A549 (cell line): Measurements from ENCODE around the gene CD9. TPM values are rescaled to one million over a fixed set of nuclear protein-coding genes. Genes with fewer than 3 reads are reported as not detected.
A peak's percentile ranks its signal among the peaks of the same experiment; 100 is the strongest.

ENCODE experiments used
- ATAC-seq, 2 experiments: fragments of 200-7000 bp in 1 of 2; fragments of >200 bp in 1 of 2; cut with Nextera tagmentation in 1 of 2; cut with Tn5 transposase in 1 of 2; 3 replicates each; pipeline versions ENCODE4 v1.8.0 to v1.9.1; 2018 to 2020; ENCODE audit warnings: mild to moderate bottlenecking in 1 of 2, moderate library complexity in 1 of 2
- CTCF ChIA-PET: fragments of 300-600 bp; sonication (Branson Sonifier 250); formaldehyde crosslinking; extraction: SDS; loops from one replicate; lab custom pipeline; 2021; ENCODE audit warnings: antibody characterized with exemption, inconsistent platforms; lab: Yijun Ruan, JAX
- POLR2A ChIA-PET: fragments of 350-600 bp; formaldehyde crosslinking; extraction: SDS; loops from one replicate; lab custom pipeline; 2021; ENCODE audit warnings: antibody characterized with exemption, inconsistent platforms; lab: Yijun Ruan, JAX
- DNase-seq, 2 experiments: peaks; one replicate each; pipeline versions ENCODE4 v3.0.0 to v3.0.0-alpha.2; 2011 to 2016; ENCODE audit warnings: low read depth in 1 of 2, low spot score in 1 of 2
- FAIRE-seq: peaks from 2 replicates; lab custom pipeline; 2011; peaks lifted over from hg19 to GRCh38; lab: Jason Lieb, UNC
- H3K27ac ChIP-seq, 2 experiments: fragments of >200 bp; sonication (Bioruptor Twin); formaldehyde crosslinking; 3 replicates each; pipeline ENCODE4 v1.5.1; 2016 to 2017
- H3K4me1 ChIP-seq: fragments of >200 bp; sonication (Bioruptor Twin); formaldehyde crosslinking; 3 replicates; pipeline ENCODE4 v1.6.1; 2016
- H3K4me2 ChIP-seq: fragments of >200 bp; sonication (Bioruptor Twin); formaldehyde crosslinking; 3 replicates; pipeline ENCODE4 v1.6.1; 2016
- H3K4me3 ChIP-seq: fragments of >200 bp; sonication (Bioruptor Twin); formaldehyde crosslinking; 3 replicates; pipeline ENCODE4 v1.5.1; 2016
- H3K9me3 ChIP-seq: fragments of >200 bp; sonication (Bioruptor Twin); formaldehyde crosslinking; 3 replicates; pipeline ENCODE4 v1.6.1; 2016
- ATOH8 ChIP-seq: fragments of 250-450 bp; sonication (Bioruptor Pico); IDR thresholded peaks from 2 replicates; pipeline ENCODE4 v1.5.0; 2020; ENCODE audit warnings: low read depth, mild to moderate bottlenecking, moderate library complexity
- BHLHE40 ChIP-seq: IDR thresholded peaks from 2 replicates; pipeline ENCODE4 v1.6.1; 2012; ENCODE audit warnings: low read depth, low read length, inconsistent platforms
- CEBPB ChIP-seq, 2 experiments: fragments of >200 bp in 1 of 2; sonication (Bioruptor Twin) in 1 of 2; formaldehyde crosslinking in 1 of 2; IDR thresholded peaks; 2 replicates each; pipeline ENCODE4 v1.6.1; 2012 to 2016
- CHD2 ChIP-seq: fragments of 150-350 bp; IDR thresholded peaks from 2 replicates; pipeline ENCODE4 v1.6.1; 2014; ENCODE audit warnings: low read length; ENCODE audit not compliant: partially characterized antibody
- ELK1 ChIP-seq: fragments of 150-350 bp; IDR thresholded peaks from 2 replicates; pipeline ENCODE4 v1.6.1; 2014; ENCODE audit warnings: low read depth, mild to moderate bottlenecking, low read length
- FOSB ChIP-seq: fragments of 250-450 bp; sonication (Bioruptor Pico); IDR thresholded peaks from 2 replicates; pipeline ENCODE4 v1.5.0; 2020; ENCODE audit warnings: mild to moderate bottlenecking, moderate library complexity
- GATA3 ChIP-seq: IDR thresholded peaks from 2 replicates; pipeline ENCODE4 v1.6.1; 2012; ENCODE audit warnings: borderline replicate concordance
- HDAC2 ChIP-seq: fragments of 200-600 bp; sonication (generic); IDR thresholded peaks from 2 replicates; pipeline ENCODE4 v1.6.1; 2016
- JUN ChIP-seq, 2 experiments: fragments of >200 bp; sonication (Bioruptor Twin); formaldehyde crosslinking; IDR thresholded peaks; 2 replicates in 1 of 2; 3 replicates in 1 of 2; pipeline ENCODE4 v1.6.1; 2016 to 2017
- JUNB ChIP-seq: fragments of >200 bp; sonication (Bioruptor Twin); formaldehyde crosslinking; IDR thresholded peaks from 2 replicates; pipeline ENCODE4 v1.6.1; 2016
- MAFK ChIP-seq: fragments of 450-650 bp; IDR thresholded peaks from 2 replicates; pipeline ENCODE4 v1.6.1; 2014; ENCODE audit not compliant: partially characterized antibody
- RAD21 ChIP-seq, 2 experiments: fragments of >200 bp in 1 of 2; sonication (Bioruptor Twin) in 1 of 2; formaldehyde crosslinking in 1 of 2; IDR thresholded peaks in 1 of 2; conservative IDR thresholded peaks in 1 of 2; 2 replicates in 1 of 2; 3 replicates in 1 of 2; pipeline ENCODE4 v1.6.1; 2012 to 2018; ENCODE audit warnings: inconsistent platforms in 1 of 2
- RCOR1 ChIP-seq: fragments of 150-350 bp; IDR thresholded peaks from 2 replicates; pipeline ENCODE4 v1.6.1; 2014; ENCODE audit warnings: antibody characterized with exemption, low read length, low read depth
- REST ChIP-seq: fragments of 200-600 bp; sonication (generic); IDR thresholded peaks from 2 replicates; pipeline ENCODE4 v1.6.1; 2016; ENCODE audit warnings: antibody characterized with exemption, mild to moderate bottlenecking, moderate library complexity
- USF2 ChIP-seq: fragments of 450-650 bp; IDR thresholded peaks from 2 replicates; pipeline ENCODE4 v1.6.1; 2014; ENCODE audit warnings: antibody characterized with exemption
- ZSCAN20 ChIP-seq: fragments of 250-450 bp; sonication (Bioruptor Pico); IDR thresholded peaks from 2 replicates; pipeline ENCODE4 v1.8.0; 2022; ENCODE audit warnings: mild to moderate bottlenecking, moderate library complexity
- WGBS: methylation state at CpG from one replicate; pipeline ENCODE4 v1.1.6; 2017; ENCODE audit errors: missing lambda C conversion rate; 5-methylcytosine and 5-hydroxymethylcytosine counted together
- polyA plus RNA-seq, 4 experiments: library from polyadenylated mRNA; depleted of rRNA in 3 of 4; stranded (reverse); fragments of >200 nt; fragmentation: RNase III in 1 of 4; extraction: RNeasy Plus Mini Kit Qiagen cat#74134 plus additional on column Dnase treatment in 1 of 4; gene quantifications; 2 replicates in 3 of 4; 3 replicates in 1 of 4; pipeline ENCODE4 v1.2.3, GENCODE V29; 2011 to 2017
- TF ChIP-seq, protein P1 (sequence below): fragments of 250-450 bp; sonication (Bioruptor Pico); IDR thresholded peaks from 2 replicates; pipeline ENCODE4 v1.5.0; 2021; ENCODE audit warnings: mild to moderate bottlenecking, moderate library complexity, borderline replicate concordance
- TF ChIP-seq, protein P2 (sequence below): fragments of >200 bp; sonication (Bioruptor Twin); formaldehyde crosslinking; IDR thresholded peaks from 3 replicates; pipeline ENCODE4 v1.5.1; 2016

The CD9 gene
- polyA plus RNA-seq, 2 of the 4 experiments (the other 2 are of a cell fraction): 116 to 185 TPM

- Histone ChIP-seq H3K4me2 (peak overlapping the region; percentile 2; the same call in 1 of the 3 replicates), H3K4me3 (no peak overlapping the region), H3K4me1 (peaks cover 19% of the 10 kb centered on the region), H3K9me3 (no peaks in the 10 kb centered on the region), H3K27ac (no peak overlapping the region)
- ChIA-PET CTCF (interaction anchor here (1.1 to 1.5 kb wide), 2 partner anchors 13 to 194 kb away, joined by 3 to 7 read pairs; no protein-coding TSS in a partner anchor), POLR2A (no interaction called here)
- TF ChIP-seq MAFK: no peak
- no peak for TF ChIP-seq HDAC2
- TF ChIP-seq JUN (IDR thresholded peaks at IDR 0.05): no peak
- TF ChIP-seq ELK1: no peak
- TF ChIP-seq, protein P1, sequence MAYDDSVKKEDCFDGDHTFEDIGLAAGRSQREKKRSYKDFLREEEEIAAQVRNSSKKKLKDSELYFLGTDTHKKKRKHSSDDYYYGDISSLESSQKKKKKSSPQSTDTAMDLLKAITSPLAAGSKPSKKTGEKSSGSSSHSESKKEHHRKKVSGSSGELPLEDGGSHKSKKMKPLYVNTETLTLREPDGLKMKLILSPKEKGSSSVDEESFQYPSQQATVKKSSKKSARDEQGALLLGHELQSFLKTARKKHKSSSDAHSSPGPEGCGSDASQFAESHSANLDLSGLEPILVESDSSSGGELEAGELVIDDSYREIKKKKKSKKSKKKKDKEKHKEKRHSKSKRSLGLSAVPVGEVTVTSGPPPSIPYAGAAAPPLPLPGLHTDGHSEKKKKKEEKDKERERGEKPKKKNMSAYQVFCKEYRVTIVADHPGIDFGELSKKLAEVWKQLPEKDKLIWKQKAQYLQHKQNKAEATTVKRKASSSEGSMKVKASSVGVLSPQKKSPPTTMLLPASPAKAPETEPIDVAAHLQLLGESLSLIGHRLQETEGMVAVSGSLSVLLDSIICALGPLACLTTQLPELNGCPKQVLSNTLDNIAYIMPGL: no peak
- no peak for TF ChIP-seq RAD21 (conservative IDR thresholded peaks at IDR 0.05 in 1 of 2, IDR thresholded peaks at IDR 0.05 in 1 of 2)
- no peak for TF ChIP-seq RCOR1
- TF ChIP-seq, protein P2, sequence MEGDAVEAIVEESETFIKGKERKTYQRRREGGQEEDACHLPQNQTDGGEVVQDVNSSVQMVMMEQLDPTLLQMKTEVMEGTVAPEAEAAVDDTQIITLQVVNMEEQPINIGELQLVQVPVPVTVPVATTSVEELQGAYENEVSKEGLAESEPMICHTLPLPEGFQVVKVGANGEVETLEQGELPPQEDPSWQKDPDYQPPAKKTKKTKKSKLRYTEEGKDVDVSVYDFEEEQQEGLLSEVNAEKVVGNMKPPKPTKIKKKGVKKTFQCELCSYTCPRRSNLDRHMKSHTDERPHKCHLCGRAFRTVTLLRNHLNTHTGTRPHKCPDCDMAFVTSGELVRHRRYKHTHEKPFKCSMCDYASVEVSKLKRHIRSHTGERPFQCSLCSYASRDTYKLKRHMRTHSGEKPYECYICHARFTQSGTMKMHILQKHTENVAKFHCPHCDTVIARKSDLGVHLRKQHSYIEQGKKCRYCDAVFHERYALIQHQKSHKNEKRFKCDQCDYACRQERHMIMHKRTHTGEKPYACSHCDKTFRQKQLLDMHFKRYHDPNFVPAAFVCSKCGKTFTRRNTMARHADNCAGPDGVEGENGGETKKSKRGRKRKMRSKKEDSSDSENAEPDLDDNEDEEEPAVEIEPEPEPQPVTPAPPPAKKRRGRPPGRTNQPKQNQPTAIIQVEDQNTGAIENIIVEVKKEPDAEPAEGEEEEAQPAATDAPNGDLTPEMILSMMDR: no peak
- no peak for TF ChIP-seq ATOH8 (CRISPR knock-in tag)
- no peak for TF ChIP-seq ZSCAN20 (CRISPR knock-in tag)
- TF ChIP-seq FOSB (CRISPR knock-in tag): no peak
- no peak for TF ChIP-seq REST
- no peak for TF ChIP-seq USF2
- no peak for TF ChIP-seq BHLHE40
- no peak for TF ChIP-seq CHD2
- no peak for TF ChIP-seq GATA3
- no peak for TF ChIP-seq CEBPB (IDR thresholded peaks at IDR 0.05)
- no peak for TF ChIP-seq JUNB
- FAIRE-seq (no peak), DNase-seq (no peak), ATAC-seq (no peak; a peak in 1 of 6 replicates)
- 75% methylated on average over 19 of the region's 19 CpGs for WGBS
Observed at GRCh38 chr12:6182279-6182898, 17.8 kb upstream of the CD9 start.
